Measurements from ENCODE around the gene RET.

The RET gene

DNA sequence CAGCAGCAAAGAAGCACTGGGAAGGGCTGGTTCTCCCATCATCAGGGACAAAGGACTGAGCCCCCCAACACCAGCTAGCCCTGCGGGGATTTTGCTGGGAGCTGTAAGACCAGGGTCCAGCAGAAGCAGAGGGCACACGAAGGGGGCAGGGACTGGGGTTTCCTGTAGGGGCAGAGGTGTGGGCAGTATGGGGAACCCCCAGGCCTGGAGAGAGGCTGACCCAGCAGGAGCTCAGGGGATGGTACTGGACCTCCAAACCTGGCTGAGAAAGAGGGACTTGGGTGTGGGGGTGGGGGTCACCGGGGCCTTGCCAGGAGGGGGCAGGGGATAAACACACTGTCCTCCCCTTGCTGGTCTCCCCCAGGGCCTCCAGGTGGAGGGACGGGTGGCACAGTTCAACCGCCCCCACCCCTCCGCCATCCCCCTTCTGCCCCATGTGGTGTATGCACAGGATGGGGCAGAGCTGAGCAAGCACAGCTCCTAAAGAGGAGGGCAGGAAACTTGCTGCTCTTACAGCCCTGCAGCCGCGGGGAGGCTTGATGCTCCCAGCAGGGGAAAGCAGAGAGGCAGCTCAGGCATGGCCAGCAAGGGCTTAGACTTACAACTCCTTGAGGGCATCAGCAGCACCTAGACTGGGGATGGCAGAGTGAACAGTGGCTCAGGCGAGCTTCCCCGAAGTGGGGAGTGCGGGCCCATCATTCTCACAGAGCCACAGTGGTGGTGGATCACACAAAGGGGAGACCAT is 12.4 kb upstream of the RET start:
- DNase-seq, result no peak

DNA sequence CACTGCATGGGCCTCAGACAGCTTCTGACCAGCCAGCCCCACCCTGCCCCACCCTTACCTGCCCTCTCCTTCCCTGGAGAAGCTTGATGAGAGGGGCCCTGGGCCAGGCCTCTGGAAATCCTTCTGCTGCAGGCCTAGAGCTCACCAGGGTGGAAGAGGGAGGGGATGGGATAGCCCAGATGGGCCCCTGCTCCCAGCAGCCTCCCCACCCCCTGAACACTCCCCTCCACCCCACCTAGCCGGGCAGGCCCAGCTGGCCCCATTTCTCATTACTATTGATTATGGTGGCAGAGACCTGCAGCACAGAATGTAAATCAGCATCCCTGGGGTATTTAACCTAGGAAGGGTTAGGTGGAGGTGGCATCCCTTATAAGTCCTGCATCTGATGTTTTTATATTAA is 11.6 kb upstream of the RET start:
- no peak for DNase-seq

DNA sequence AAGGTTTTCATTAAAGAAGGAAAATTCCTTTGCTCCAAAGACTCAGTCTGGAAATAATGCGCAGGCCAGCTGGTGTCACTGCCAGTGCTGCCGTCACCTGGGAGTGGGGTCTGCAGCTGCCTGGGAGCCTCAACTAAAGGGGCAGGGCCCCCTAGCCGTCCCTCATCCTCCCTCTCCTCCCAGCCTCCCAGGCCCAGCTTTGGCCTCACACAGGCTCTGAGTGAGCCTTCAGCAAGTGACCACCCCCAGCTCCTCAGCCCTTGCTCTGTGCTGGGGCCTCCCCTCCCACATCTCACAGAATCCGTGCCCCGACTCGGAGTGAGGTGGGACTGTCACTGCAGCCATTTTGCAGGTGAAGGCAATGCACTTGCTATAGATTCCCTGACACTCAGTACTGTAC is 11.1 kb upstream of the RET start:
- DNase-seq, result no peak

DNA sequence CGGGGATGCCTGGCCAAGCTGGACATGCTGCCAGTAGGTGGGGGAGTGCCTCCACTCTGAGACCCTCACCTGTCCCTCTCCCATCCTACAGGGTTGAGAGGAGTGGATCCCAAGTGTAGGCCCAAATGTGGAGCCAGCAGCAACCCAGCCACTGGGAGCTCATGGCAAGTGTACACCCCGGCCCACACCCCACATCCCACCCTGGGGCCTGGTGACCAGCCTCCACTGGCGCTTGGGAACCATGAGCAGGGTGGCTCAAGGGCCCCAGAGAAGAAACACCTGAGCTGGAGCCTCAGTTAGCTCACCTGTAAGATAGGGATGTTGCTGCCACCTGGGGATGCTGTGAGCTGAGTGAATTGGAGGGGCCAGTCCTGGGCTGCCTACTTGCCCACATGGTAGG is 10.4 kb upstream of the RET start:
- no peak for DNase-seq

DNA sequence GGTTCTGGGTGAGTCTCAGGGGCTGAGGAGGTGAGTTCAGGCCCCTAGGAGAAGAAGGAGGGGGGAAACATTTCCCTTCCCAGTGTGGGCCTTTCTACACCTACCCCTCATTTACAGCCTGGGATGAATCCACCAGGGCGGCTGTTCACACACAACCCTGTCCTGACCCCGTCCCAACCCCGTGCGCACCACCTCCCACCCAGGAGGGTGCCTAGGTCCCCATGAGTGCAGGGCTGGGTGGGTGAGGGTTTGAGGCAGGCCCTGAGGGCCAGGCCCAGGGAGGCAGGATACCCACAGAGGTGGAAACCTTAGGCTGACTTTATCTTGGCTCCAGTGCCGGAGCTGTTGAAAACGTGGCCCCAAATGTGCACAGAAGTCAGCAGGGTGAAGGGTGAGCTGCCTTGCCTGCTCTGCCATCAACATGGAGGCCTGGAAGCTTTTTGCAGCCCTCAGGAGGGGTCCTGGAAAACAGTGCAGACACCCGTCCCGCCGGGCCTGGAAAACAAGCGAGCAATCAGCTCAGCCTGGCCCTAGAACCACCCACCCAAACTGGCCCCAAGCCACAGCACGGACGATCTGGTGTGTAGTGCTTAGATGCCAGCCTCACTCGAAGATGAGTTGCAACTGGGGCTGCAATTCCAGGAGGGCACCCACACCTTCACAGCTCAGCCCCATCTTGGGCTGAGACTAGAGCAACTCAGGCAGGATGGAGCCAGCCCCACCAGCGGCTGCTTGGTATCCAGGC is 9.3 kb upstream of the RET start:
- no peak for DNase-seq

DNA sequence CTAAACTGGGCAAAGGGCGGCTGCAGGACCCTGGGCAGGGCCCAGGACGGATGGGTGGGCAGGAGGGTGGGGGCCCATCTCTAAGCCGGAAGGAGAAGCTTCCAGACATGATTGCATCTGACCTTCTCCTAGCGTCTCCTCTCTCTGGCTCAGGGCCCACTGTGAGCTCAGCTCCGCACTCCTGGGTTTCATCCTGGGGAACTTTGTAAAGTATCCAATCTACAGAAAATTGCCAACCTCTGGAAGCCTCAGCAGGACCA is 8.8 kb upstream of the RET start:
- no peak for DNase-seq

DNA sequence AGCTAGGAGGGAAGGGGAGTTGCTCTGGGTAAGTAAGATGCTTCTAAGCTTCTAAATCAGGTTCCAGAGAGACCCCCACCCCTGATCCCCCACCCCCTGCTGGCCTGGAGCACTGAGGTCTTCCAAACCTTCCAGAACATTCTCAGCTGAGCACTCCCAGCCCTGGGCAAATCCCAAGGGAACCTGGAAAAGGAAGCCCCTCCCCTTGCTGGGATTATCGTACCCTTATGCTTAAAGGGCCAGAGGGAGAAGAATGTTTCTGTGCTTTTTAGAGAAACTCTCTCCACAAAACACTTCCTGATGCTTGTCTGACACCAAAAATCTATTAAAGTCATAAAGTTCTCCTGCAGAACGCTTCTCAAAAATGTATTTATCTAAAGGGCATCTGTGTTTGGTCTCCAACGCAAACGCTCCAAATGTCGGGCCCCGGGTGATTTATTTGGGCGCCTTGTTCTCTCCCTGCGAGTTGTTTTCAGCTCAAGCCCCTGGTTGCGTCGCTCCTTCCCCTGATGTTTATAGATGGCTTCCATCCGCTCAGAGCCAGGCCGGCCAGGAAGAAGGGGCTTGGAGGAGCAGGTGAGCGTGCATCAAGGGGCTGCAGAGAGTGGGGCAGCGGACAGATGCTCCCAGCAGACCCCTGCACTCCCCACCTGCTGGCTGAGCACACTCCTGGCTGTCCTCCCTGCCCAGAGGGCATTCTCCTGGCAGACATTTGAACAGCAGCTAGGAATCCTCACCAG is 8.2 kb upstream of the RET start:
- DNase-seq, result no peak

DNA sequence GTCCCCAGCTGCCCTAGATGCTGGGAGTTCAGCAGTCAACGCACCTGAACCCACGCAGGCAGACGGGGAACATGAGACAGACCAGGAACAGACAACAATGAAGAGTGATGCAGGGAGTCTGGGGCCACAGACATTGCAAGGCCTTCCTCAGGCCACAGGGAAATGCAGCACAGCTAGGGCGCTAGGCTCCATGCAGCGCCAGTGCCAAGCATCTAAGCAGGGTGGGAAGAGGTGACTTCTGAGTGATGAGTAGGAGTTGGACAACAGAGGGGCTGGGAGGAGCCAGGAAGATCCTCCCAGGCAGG is 7.7 kb upstream of the RET start:
- no peak for DNase-seq

DNA sequence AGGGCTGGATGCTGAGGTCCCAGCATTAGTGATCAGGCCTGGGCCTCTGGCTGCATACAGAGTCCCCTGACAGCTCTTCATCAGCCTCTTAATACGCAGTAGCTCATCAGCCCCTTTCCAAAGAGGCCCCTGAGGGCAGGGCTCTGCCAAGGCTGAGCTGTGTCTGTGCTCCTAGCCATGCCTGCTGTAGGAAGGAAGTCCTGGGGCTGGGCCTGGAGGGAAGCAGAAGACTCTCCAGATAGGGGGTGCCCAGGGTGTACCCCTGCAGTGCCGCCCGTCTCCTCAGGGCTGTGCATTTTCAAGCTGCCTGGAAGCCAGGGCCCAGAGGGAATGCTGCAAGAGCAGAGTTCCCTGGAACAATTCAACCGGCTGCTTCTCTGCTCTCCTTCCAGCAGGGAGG is 7.3 kb upstream of the RET start:
- no peak for DNase-seq

DNA sequence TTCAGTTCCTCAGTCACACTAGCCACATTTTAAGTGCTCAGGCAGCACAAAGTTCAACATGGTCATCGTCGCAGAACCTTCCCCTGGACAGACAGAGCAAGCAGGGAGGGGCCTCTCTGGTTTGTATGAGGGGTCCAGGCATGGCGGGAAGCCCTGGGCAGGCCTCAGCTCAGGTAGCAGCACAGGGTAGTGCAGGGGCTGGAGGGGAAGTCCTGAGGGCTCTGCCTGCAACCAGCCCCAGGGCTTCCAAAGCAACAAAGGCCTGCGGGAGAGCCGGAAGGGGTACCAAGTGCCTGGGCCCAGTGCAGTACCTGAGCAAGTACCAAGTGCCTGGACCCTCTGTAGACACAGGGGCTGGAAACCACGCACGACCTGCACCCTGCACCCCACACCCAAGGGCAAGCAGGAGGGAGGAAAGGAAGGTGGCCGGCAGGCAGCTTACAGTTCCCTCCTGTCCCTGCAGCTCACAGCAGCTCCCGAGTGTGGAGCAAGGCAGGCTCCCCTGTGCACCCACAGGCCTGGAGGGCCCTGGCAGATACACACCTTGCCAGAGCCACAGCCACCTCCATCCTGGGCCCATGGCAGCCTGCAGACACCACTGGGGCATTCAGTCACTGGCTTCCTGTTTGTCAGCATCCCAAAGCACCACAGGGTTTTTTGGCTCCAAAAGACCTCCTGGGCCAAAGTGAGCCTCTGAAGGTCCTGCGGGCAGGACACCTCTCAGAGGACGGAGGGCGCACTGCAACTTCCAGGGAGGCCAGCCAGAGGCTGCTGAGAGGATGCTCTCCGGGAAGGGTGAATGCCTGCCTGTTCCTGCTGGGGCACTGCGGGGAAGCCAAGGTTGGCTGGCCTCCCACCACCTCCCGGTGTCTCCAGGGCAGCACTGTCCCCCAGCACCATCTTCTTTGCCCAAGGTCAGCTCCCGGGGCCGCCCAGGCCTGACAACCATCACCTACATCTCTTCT is 6.5 kb upstream of the RET start:
- no peak for DNase-seq

DNA sequence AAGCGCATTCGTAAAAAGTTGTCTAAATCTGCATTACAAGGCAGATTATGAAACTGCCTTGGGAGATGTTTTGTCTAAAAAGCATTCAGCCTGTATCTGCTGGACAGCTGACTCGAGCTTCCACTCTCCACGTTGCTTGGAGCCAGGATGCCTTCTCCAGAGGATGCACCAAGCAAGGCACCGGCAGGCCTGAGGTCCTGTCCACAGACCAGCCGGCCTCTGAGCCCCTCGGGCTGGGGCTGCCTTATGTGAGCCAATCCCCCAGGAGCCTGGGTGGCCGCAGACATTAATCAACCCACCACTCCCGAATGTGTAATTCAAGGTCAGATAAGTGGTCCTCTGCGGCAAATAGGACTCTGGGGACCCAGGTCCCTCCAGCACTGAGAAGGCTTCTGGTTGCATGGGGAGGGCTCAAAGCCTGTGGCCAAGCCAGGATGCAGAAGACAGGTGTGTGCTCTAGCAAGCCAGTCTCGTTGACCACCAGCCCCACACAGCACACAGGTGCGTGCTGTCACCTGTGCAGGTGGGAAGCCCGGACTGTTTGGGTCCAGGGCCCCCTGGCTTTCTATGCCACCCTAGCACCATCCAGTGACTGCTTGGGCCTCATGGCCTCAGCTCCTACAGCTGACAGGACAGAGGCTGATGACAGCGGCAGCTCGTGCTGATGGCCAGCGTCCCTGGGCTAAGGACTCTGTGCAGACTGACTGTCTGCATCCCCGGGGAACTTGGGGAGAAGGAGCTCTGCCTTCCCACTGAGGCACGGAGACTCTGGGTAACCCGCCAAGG is 4.8 kb upstream of the RET start:
- DNase-seq, result no peak

DNA sequence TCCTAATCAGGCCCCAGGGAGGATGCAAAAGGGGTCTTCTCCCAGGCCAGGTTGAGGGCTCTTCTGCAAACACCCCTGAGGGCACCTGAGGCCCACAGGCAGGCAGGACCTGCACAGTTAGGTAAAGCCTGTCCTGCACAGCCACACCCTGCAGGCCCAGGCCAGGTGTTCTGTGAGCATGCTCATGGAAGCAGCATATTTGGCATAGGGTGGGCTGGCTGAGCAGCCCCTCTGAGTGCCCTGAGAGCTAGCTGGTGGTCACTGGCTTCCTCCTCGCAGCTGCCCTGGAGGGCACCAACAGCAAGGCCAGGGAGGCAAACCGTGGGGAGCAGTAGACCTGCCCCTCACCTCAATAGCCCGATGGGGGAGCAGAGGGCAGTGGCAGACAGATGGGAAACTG is 3.7 kb upstream of the RET start:
- no peak for DNase-seq

DNA sequence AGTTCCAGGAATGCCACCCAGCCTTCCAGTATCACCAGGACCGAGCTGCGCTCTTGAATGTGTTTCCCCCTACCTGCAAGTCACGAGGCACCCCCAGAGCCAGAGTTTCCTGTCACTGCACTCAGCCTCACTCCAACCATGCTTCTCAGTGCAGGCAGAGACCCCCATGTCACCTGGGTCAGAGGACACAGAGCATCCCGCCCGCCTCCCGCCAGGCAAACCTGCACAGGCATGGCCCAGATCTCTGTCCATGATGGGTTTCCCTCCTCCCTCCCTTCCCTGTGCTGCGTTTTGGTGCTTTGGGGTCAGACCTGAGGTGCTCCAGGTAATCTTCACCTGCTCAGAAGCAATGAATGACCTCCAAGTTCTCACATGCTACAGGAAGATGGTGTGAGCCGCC is 3.1 kb upstream of the RET start:
- no peak for DNase-seq

DNA sequence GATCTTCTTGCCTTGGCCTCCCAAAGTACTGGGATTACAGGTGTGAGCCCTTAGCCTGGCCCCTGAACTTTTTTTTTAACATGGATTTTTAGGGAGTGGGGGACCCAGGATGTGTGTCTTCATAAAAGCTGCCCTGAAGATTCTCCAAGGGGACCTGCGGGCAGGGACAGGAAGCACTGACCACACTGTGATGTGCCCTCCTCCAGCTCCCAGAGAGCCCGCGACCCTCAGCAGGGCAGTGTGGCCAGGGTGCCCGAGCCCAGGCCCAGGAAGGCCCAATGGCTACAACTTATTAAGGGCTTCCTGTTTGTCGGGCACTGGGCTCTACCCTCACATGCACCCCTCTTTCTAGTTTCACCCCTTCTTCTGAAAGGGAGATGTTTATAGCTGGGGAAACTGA is 2.5 kb upstream of the RET start:
- DNase-seq, result no peak

DNA sequence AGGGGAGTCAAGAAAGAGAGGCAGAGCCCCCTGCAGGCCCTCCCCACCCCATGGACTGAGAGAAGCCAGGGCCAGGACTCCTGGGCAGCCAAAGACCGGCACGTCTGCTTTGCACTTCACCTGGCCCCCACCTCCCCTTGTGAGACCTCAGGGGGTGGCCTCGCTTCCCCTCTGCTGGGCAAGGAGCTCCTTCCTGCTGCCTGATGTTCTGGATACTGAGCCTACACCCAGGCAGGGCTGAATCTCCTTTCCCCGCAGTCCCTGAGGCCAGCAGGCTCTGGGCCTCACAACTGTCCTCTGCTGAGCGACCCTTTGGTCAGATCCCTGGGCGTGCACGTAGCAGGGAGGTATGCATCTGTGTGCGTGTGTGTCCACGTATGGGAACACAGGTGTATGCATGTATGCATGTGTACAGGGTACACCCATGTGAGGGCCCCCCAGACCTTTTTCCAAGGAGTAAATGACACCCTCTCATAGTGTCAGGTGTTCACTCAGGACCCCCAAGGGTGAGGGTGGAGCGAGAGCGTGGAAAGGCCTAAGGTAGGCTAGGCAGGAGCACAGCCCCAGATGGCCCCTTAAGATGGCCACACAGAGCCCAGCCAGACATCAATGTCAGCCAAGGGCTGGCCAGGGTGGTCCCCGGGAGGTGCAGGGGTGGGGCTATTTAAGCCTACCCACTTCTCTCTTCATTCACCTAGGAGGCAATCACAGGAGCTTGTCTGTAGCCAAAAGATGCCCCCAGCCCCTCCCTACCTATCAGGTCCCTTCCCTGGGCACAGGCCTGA is 1.9 kb upstream of the RET start:
- no peak for DNase-seq

DNA sequence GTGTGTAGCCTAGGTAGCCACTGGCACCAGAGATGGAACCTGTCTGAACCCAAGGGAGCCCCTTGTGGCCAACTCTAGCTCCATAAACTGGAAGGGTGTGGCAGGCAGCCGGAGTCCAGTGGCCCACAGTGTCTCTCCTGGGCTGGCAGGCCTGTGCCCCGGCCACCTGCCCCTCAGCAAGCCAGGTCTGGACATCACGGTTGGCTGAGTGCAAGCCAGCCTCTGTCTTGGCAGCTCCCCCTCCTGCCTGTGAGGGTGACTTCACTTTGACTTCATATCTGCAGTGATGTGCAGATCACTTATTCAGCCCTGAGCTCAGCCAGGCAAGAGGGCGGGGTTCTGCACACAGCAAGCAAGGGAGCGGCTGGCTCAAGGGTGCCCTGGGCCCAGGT is 1.3 kb upstream of the RET start:
- no peak for DNase-seq

DNA sequence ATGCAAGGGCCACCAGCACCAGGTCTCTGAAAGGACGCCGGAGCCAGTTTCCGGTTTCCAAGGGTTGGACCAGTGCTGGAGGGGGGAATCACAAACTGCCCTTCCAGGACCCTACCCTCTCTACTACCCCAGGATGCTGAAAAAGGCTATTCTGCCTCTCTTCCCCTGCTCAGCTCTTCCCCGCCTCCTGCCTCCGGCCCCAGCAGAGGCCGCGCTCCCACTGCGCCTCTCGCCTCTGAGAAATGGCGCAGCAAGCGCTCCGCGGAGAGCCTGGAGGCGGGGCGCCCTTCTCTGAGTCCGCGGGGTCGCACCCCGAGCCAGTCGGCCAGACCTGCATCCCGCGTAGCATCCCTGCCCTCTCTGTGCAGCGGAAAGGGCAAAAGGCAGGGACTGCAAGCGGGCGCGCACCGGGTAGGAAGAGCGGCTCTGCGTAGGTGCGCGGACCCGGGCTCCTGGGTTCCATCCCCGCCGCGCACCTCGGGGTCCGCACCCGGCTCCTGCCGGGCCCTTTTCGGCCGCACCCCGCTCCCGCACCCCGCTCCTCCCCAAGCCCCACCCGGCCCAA is 476 bp upstream of the RET start:
- no peak for DNase-seq

DNA sequence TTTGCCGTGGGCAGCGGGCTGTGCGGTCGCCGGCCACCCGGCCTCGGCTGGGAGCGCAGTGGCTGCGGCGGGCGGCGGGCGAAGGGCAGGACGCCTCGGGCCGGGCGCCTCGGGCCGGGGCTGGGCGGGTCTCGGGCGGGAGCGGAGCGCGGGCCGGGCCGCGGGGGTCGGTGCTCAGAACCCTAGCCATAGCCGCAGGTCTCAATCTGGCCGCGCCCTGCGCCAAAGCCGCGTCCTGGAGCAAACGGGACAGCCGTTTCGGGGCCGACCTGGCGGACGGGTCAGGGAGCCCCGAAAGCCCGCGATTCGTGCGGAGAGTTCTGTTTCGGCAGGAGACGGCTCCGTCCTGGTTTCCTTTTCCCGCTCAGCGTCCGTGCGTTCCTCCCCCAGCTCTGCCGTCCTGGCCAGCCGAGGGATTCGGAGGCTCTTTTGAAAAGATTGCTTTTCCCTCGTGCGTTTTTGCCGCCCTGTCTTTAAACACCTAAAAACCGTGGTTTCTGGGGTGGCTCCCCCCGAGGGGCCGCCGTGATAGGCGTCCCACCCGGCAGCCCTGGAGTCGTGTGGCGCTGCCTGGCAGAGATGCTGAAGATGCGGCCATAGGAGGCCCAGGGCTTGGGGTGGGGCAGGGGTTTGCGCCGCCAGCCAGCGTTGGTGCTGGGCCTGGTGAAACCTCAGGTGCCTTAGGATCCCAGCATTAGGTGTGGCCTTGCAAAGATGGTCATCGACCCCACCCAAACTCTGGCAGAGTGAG is 727 bp downstream of the RET start:
- DNase-seq, result no peak

DNA sequence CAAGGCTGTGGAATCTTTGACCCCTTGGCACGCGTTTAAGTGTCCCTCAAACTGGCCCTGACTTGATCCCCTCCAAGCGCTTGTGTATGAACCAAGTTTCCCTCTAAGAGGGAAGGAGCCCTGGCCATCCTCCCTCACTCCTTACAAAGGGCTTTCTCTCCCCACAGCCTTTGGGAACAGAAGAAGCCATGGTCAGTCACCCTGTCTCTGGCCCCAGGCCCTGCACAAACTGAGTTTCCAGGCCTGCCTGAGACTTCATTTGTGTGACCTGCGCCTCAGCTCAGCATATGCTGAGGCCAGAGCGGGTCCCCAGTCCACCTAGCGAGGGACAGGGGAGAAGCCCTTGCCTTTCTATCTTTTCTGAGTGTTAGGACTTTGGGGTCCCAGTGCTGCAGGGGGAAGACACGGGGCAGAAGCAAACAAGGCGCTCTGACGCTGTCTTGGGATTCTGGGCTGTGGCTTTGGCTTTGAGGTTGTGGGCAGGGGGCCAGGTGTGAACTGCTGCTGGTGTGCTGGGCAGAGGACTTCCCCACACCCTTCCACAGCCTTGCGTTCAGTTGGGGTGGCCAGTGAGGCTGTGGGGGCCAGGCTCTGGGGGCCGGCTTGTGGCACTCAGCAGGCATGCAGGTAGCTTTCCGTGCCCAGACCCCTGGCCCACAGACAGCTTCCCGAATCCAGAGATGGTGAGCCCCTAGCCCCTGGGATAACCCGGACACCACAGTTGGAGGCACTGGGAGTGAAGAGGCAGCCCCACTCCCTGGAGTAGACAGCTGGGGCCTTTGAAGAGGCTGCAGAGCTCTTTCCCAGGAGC is 1.5 kb downstream of the RET start:
- DNase-seq, result no peak

DNA sequence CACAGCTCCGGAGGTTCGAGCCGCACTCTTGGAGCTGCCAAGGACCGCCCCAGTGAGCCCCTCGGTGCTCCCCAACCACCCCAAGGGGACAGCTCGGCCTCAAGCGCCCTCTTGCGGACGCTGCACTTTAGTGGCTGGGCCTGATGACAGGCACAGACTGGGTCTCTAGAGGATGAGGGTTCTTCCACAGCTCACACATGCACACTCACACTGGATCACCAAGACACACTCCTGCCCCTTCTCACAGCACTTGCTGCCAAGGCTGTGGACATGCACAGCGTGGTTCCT is 2.1 kb downstream of the RET start:
- no peak for DNase-seq

Measured in NCI-H1105 (cell line).